HG02840 (cell line): ENCODE results near the gene OXNAD1.
"Not testable (repeated sequence)": the region's sequence is repeated elsewhere in the genome, so short reads cannot be mapped to it uniquely, and the experiment has no call there.

ENCODE experiments used
- ATAC-seq: cut with Tn5 transposase; IDR thresholded peaks from one replicate; pipeline ENCODE4 v1.9.1; 2021; ENCODE audit warnings: mild to moderate bottlenecking, moderate library complexity, moderate number of reproducible peaks; ENCODE audit not compliant: unreplicated experiment, low FRiP score

Gene OXNAD1

GRCh38 chr3:16301507-16301906 is 36.5 kb downstream of the OXNAD1 start:
- no peak for ATAC-seq

GRCh38 chr3:16302082-16302631 is 37.1 kb downstream of the OXNAD1 start:
- no peak for ATAC-seq

- no peak for ATAC-seq
Observed at GRCh38 chr3:16303037-16303575, 38.1 kb downstream of the OXNAD1 start.

GRCh38 chr3:16304061-16305010 is 39.3 kb downstream of the OXNAD1 start:
- no peak for ATAC-seq

- no peak for ATAC-seq
Observed at GRCh38 chr3:16305111-16305541, 40.1 kb downstream of the OXNAD1 start.

GRCh38 chr3:16307832-16308531 is 43.0 kb downstream of the OXNAD1 start:
- no peak for ATAC-seq

GRCh38 chr3:16308727-16309126 is 43.7 kb downstream of the OXNAD1 start:
- ATAC-seq = no peak

GRCh38 chr3:16309558-16309957 is 44.5 kb downstream of the OXNAD1 start:
- ATAC-seq = peak; percentile 54

GRCh38 chr3:16310486-16310885 is 45.5 kb downstream of the OXNAD1 start:
- not testable (repeated sequence) for ATAC-seq

- peak; percentile 50 for ATAC-seq
Observed at GRCh38 chr3:16311960-16312451, 47.0 kb downstream of the OXNAD1 start.

- ATAC-seq = no peak
Observed at GRCh38 chr3:16313886-16314645, 49.1 kb downstream of the OXNAD1 start.

GRCh38 chr3:16315623-16316022 is 50.6 kb downstream of the OXNAD1 start:
- no peak for ATAC-seq

GRCh38 chr3:16316396-16316795 is 51.4 kb downstream of the OXNAD1 start:
- ATAC-seq = no peak

GRCh38 chr3:16316847-16317560 is 52.0 kb downstream of the OXNAD1 start:
- no peak for ATAC-seq

GRCh38 chr3:16317561-16317945 is 52.5 kb downstream of the OXNAD1 start:
- ATAC-seq = no peak

- ATAC-seq = no peak
Observed at GRCh38 chr3:16318176-16318575, 53.2 kb downstream of the OXNAD1 start.

- ATAC-seq = no peak
Observed at GRCh38 chr3:16319307-16319706, 54.3 kb downstream of the OXNAD1 start.

- no peak for ATAC-seq
Observed at GRCh38 chr3:16319723-16320122, 54.7 kb downstream of the OXNAD1 start.

GRCh38 chr3:16320711-16321110 is 55.7 kb downstream of the OXNAD1 start:
- ATAC-seq = no peak
